OCI-LY7 (cell line): ENCODE measurements around the gene C11orf54.

Experiments
- EZH2phosphoT487 ChIP-seq: fragments of 200-600 bp; sonication (generic); IDR thresholded peaks from 2 replicates; pipeline ENCODE4 v1.6.1; 2018; ENCODE audit warnings: low read depth, borderline replicate concordance, mild to moderate bottlenecking, mixed run types, antibody characterized with exemption, low read length, moderate library complexity, mixed read lengths
- TF ChIP-seq, protein P1 (sequence below): fragments of 200-600 bp; sonication (generic); conservative IDR thresholded peaks from 2 replicates; pipeline ENCODE4 v1.5.1; 2014; ENCODE audit warnings: mild to moderate bottlenecking, antibody characterized with exemption, low read length, moderate library complexity, mixed read lengths

DNA sequence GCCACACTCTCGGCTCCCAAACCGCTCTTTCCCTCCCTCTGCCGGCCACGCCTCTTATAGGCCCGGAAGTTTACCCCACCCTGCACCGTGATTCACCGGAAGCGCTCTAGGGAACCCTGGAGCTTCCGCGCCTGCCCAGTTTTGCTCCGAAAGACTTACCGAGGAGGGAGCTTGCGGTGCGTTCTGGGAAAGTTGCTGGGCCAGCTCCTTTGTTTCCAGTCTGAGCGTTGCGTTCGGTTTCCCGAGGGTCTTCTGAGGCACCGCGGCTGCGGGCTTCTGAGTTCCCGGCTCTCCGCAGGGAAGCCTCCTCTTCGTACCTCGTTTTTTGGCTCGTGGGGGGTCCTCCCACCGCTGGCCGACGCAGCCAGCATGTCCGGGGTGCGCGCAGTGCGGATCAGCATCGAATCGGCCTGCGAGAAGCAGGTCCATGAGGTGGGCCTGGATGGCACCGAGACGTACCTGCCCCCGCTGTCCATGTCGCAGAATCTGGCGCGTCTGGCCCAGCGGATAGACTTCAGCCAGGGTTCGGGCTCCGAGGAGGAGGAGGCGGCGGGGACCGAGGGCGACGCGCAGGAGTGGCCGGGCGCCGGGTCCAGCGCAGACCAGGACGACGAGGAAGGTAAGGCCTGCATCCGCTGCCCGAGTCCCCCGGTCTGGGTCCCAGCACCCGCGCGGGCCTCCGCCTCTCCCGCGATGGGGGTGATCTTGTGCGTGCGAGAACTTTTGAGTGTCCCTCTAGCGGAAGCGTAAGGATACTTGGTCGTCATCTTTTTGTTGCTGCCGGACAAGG is 42.9 kb downstream of the C11orf54 start, which contains the start of gene MED17:
- TF ChIP-seq, protein P1, sequence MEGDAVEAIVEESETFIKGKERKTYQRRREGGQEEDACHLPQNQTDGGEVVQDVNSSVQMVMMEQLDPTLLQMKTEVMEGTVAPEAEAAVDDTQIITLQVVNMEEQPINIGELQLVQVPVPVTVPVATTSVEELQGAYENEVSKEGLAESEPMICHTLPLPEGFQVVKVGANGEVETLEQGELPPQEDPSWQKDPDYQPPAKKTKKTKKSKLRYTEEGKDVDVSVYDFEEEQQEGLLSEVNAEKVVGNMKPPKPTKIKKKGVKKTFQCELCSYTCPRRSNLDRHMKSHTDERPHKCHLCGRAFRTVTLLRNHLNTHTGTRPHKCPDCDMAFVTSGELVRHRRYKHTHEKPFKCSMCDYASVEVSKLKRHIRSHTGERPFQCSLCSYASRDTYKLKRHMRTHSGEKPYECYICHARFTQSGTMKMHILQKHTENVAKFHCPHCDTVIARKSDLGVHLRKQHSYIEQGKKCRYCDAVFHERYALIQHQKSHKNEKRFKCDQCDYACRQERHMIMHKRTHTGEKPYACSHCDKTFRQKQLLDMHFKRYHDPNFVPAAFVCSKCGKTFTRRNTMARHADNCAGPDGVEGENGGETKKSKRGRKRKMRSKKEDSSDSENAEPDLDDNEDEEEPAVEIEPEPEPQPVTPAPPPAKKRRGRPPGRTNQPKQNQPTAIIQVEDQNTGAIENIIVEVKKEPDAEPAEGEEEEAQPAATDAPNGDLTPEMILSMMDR, result peak; percentile 57; the same call in 1 of the 2 replicates
- TF ChIP-seq EZH2phosphoT487, result no peak
